Measurements from ENCODE around the gene ADD2. TPM values are rescaled to one million over a fixed set of nuclear protein-coding genes. Genes with fewer than 3 reads are reported as not detected.

The ADD2 gene
- total RNA-seq, 1 experiment from 2014 or later = 5.6 TPM

DNA sequence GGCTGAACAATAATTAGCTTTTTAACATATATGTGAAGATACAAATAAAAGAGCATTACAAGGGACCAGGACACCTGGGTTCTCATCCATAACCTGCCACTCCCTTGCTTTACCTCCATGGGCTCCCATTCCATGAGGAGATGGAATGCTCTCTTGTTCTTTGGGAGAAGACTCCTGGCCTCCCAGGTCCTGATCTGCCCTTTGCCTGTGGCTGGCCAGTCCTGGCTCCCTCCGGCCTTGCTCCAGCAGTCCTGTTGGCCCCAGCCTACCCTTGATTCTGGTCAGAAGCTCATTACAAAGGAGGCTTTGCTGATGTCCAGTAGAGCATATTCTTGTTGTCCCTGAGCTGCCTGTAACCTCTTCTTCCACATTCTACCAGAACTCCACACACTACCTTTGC is 60.3 kb downstream of the ADD2 start:
- no peak overlapping the region for H3K4me3 ChIP-seq (ENCODE audit: low read depth, low read length, poor library complexity, severe bottlenecking)
- H3K36me3 ChIP-seq (ENCODE audit: insufficient read depth, low read length, poor library complexity, severe bottlenecking) = no peaks in the 10 kb centered on the region
- intact Hi-C loops (cut with micrococcal nuclease; ENCODE audit: unreplicated experiment) = no loop called here
- ChIA-PET CTCF (no interaction called here), POLR2A (ENCODE audit: low non-redundant PET) (no interaction called here)
- no peak overlapping the region for H3K27ac ChIP-seq (ENCODE audit: low read depth, low read length, poor library complexity, severe bottlenecking)
- no peaks in the 10 kb centered on the region for H3K4me1 ChIP-seq (ENCODE audit: insufficient read depth, low read length, poor library complexity, severe bottlenecking)
- H3K27me3 ChIP-seq (replicated peaks; ENCODE audit: insufficient read depth, low read depth, low read length, poor library complexity) = no peaks in the 10 kb centered on the region
- DNase-seq (ENCODE audit: low spot score) = no peak
- BruUV-seq (replicated peaks) = no TSS peak
- H3K9me3 ChIP-seq (ENCODE audit: low read depth, low read length, poor library complexity, severe bottlenecking) = no peaks in the 10 kb centered on the region
- TF ChIP-seq, protein P1, sequence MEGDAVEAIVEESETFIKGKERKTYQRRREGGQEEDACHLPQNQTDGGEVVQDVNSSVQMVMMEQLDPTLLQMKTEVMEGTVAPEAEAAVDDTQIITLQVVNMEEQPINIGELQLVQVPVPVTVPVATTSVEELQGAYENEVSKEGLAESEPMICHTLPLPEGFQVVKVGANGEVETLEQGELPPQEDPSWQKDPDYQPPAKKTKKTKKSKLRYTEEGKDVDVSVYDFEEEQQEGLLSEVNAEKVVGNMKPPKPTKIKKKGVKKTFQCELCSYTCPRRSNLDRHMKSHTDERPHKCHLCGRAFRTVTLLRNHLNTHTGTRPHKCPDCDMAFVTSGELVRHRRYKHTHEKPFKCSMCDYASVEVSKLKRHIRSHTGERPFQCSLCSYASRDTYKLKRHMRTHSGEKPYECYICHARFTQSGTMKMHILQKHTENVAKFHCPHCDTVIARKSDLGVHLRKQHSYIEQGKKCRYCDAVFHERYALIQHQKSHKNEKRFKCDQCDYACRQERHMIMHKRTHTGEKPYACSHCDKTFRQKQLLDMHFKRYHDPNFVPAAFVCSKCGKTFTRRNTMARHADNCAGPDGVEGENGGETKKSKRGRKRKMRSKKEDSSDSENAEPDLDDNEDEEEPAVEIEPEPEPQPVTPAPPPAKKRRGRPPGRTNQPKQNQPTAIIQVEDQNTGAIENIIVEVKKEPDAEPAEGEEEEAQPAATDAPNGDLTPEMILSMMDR (conservative IDR thresholded peaks at IDR 0.05; ENCODE audit: low read depth, low read length) = no peak
- no peak for TF ChIP-seq EZH2 (IDR thresholded peaks at IDR 0.05; ENCODE audit: borderline replicate concordance, low read depth, low read length, poor library complexity, severe bottlenecking)

DNA sequence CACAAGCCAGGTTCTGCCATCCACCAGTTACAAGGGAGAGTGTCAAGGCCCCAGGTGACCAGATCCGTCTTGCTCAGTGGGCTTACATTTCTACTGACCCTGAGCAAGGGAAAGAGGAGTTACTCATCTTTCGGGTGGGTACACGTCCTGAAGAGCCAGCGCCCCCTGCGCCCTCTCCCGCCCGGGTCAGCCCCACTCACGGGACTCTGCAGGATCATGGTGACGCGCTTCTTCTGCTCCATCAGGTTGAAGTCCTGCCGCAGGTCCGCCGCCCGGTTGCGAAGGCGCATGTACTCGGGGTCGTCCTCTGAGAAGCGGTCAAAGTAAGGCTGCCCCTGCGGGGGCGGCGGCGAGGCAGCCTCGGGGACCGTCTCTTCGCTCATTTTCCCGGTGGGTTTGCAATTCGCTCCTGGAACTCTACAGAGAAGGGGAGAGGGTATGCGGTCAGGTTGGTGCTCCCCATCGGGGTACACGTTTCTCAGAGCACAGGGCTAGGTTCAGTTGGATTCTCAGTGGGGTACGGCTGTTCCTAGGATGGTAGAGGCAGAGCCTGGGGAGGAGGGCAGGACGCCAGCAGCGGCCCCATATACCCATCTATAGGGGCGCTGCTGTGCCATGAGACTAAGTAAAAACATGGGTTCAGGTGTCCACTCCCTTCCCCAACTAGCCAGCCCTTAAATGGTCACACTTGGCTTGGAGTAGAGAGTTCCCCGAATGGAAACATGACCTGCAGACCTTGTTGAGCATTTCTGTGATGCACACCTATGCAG is 61.8 kb downstream of the ADD2 start:
- no TSS peak for BruUV-seq (replicated peaks)
- intact Hi-C loops (cut with micrococcal nuclease; ENCODE audit: unreplicated experiment) = no loop called here
- POLR2A ChIA-PET (ENCODE audit: low non-redundant PET) = no interaction called here
- DNase-seq (ENCODE audit: low spot score) = no peak
- Histone ChIP-seq H3K9me3 (ENCODE audit: low read depth, low read length, poor library complexity, severe bottlenecking) (no peaks in the 10 kb centered on the region), H3K27ac (ENCODE audit: low read depth, low read length, poor library complexity, severe bottlenecking) (no peak overlapping the region), H3K4me3 (ENCODE audit: low read depth, low read length, poor library complexity, severe bottlenecking) (no peak overlapping the region), H3K36me3 (ENCODE audit: insufficient read depth, low read length, poor library complexity, severe bottlenecking) (no peaks in the 10 kb centered on the region), H3K4me1 (ENCODE audit: insufficient read depth, low read length, poor library complexity, severe bottlenecking) (no peaks in the 10 kb centered on the region), H3K27me3 (replicated peaks; ENCODE audit: insufficient read depth, low read depth, low read length, poor library complexity) (no peaks in the 10 kb centered on the region)
- CTCF ChIA-PET = no interaction called here
- TF ChIP-seq, protein P1 (conservative IDR thresholded peaks at IDR 0.05; ENCODE audit: low read depth, low read length) = no peak
- TF ChIP-seq EZH2 (IDR thresholded peaks at IDR 0.05; ENCODE audit: borderline replicate concordance, low read depth, low read length, poor library complexity, severe bottlenecking) = no peak

DNA sequence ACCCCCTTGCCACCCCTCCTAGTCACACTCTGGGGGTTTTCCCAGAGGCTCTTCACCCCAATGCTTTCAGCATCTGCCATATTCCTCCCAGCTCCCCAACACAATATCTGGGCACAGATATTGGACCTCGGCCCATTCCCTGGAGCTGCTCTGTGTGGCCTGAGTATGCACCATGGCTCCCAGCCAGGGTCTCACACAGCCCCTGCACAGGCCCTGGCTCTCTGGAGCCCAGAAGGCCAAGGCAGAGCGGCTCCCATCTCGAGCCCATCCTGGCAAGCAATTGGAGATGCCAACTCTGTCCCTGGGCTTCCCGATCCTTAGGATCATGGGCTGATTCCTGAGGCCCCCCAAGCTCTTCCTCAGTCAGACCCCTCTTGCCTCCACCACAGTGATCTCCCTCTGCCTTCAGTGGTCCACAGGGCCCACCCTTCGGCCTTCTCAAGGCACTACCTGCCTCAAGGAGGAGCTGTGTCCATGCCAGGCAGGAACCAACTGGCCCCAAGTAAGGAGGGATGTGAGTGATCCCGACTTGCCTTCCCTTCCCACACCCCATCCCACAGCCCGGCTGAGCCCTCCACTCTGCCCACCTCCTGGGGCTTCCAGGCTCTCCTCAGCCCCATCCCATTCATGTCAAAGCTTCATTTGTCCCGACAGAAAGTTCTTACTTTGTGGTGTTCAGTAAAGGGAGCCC is 62.7 kb downstream of the ADD2 start:
- DNase-seq (ENCODE audit: low spot score) = no peak
- Histone ChIP-seq H3K9me3 (ENCODE audit: low read depth, low read length, poor library complexity, severe bottlenecking) (no peaks in the 10 kb centered on the region), H3K36me3 (ENCODE audit: insufficient read depth, low read length, poor library complexity, severe bottlenecking) (no peaks in the 10 kb centered on the region), H3K4me1 (ENCODE audit: insufficient read depth, low read length, poor library complexity, severe bottlenecking) (no peaks in the 10 kb centered on the region), H3K27me3 (replicated peaks; ENCODE audit: insufficient read depth, low read depth, low read length, poor library complexity) (no peaks in the 10 kb centered on the region), H3K4me3 (ENCODE audit: low read depth, low read length, poor library complexity, severe bottlenecking) (no peak overlapping the region), H3K27ac (ENCODE audit: low read depth, low read length, poor library complexity, severe bottlenecking) (no peak overlapping the region)
- CTCF ChIA-PET = no interaction called here
- no TSS peak for BruUV-seq (replicated peaks)
- intact Hi-C loops (cut with micrococcal nuclease; ENCODE audit: unreplicated experiment) = no loop called here
- TF ChIP-seq, protein P1 (conservative IDR thresholded peaks at IDR 0.05; ENCODE audit: low read depth, low read length) = no peak
- no peak for TF ChIP-seq EZH2 (IDR thresholded peaks at IDR 0.05; ENCODE audit: borderline replicate concordance, low read depth, low read length, poor library complexity, severe bottlenecking)
- POLR2A ChIA-PET (ENCODE audit: low non-redundant PET) = no interaction called here
